HL-60 (cell line): ENCODE data around the gene OR2D2.
A peak's percentile ranks its signal among the peaks of the same experiment; 100 is the strongest.

Experiments used
- CTCF ChIP-seq: IDR thresholded peaks from one replicate; pipeline ENCODE4 v1.5.1; 2011; ENCODE audit warnings: low read length, control low read depth, inconsistent platforms; ENCODE audit not compliant: insufficient read depth
- POLR2AphosphoS5 ChIP-seq: IDR thresholded peaks from 2 replicates; pipeline ENCODE4 v1.6.1; 2012; ENCODE audit warnings: low read depth
- REST ChIP-seq: IDR thresholded peaks from 2 replicates; pipeline ENCODE4 v1.6.1; 2012; ENCODE audit warnings: low read depth; ENCODE audit not compliant: insufficient replicate concordance
- SPI1 ChIP-seq: IDR thresholded peaks from 2 replicates; pipeline ENCODE4 v1.6.1; 2012; ENCODE audit warnings: low read depth, mild to moderate bottlenecking, borderline replicate concordance

GRCh38 chr11:6926208-6927029 is 34.1 kb upstream of the OR2D2 start, which contains the start of gene ZNF215:
- TF ChIP-seq CTCF: no peak
- TF ChIP-seq POLR2AphosphoS5: 0 out of 2 replicates have a peak, but pooled peaks have one; percentile 19
- peak; percentile 9 for TF ChIP-seq REST
- no peak for TF ChIP-seq SPI1
